PFSK-1 (cell line): ENCODE measurements around the gene ZFPM1.

ENCODE experiments used
- FOXP2 ChIP-seq: optimal IDR thresholded peaks from 2 replicates; pipeline ENCODE3; 2011; ENCODE audit warnings: borderline replicate concordance, control low read depth, inconsistent platforms; ENCODE audit not compliant: insufficient read depth; ENCODE audit errors: extremely low read length, extremely low read depth
- POLR2AphosphoS5 ChIP-seq: IDR thresholded peaks from 2 replicates; pipeline ENCODE4 v1.6.1; 2012; ENCODE audit warnings: low read depth, mild to moderate bottlenecking, control low read depth, low read length, moderate library complexity
- REST ChIP-seq, 2 experiments: IDR thresholded peaks; 2 replicates each; pipeline versions ENCODE4 v1.6.1 to v1.8.0; 2011 to 2012; ENCODE audit warnings: low read depth in 2 of 2, low read length in 2 of 2, control low read depth in 1 of 2, inconsistent platforms in 1 of 2, mild to moderate bottlenecking in 1 of 2, moderate library complexity in 1 of 2; ENCODE audit not compliant: insufficient read depth in 1 of 2
- SIN3A ChIP-seq: IDR thresholded peaks from 2 replicates; pipeline ENCODE4 v1.6.1; 2012; ENCODE audit warnings: mild to moderate bottlenecking, low read length, moderate library complexity, borderline replicate concordance; ENCODE audit not compliant: insufficient read depth
- TAF1 ChIP-seq: IDR thresholded peaks from 2 replicates; pipeline ENCODE4 v1.6.1; 2012; ENCODE audit warnings: low read length, control low read depth, borderline replicate concordance; ENCODE audit not compliant: insufficient read depth

GRCh38 chr16:88453217-88453531 is at the start of gene ZFPM1:
- TF ChIP-seq POLR2AphosphoS5 (no peak), SIN3A (no peak), TAF1 (no peak), REST (IDR thresholded peaks at IDR 0.05; ENCODE audit: insufficient read depth in 1 of 2, low read depth in 2 of 2, low read length in 2 of 2) (no peak), FOXP2 (no peak)
